Lung (tissue), 12 donors: ENCODE results near the gene SYNDIG1L. TPM values are rescaled to one million over a fixed set of nuclear protein-coding genes. Genes with fewer than 3 reads are reported as not detected.
A peak's percentile ranks its signal among the peaks of the same experiment; 100 is the strongest.

Source experiments
- ATAC-seq: fragments of 200-7000 bp; cut with Tn5 transposase; one replicate; pipeline ENCODE4 v1.9.1; 2020; ENCODE audit warnings: moderate number of reproducible peaks; ENCODE audit not compliant: insufficient read depth, low FRiP score
- DNase-seq, 3 donors: peaks; one replicate each; pipeline ENCODE4 v3.0.0-alpha.2; 2013 to 2017
- H3K27ac ChIP-seq, 2 donors: one replicate each; pipeline ENCODE4 v1.5.1; 2013; ENCODE audit warnings: mild to moderate bottlenecking in 2 of 2, moderate library complexity in 2 of 2, control low read depth in 1 of 2, inconsistent platforms in 1 of 2, low read depth in 1 of 2, low read length in 1 of 2
- H3K27me3 ChIP-seq, 3 donors: one replicate each; pipeline ENCODE4 v1.5.1; 2013; ENCODE audit warnings: low read length in 2 of 3; ENCODE audit not compliant: control insufficient read depth in 3 of 3, insufficient read depth in 3 of 3
- H3K36me3 ChIP-seq, 4 donors: one replicate each; pipeline ENCODE4 v1.5.1; 2013; ENCODE audit warnings: low read length in 4 of 4, mild to moderate bottlenecking in 1 of 4, moderate library complexity in 1 of 4; ENCODE audit not compliant: control insufficient read depth in 4 of 4, insufficient read depth in 4 of 4
- H3K4me1 ChIP-seq, 5 donors: one replicate each; pipeline ENCODE4 v1.5.1; 2013; ENCODE audit warnings: low read length in 5 of 5, mild to moderate bottlenecking in 2 of 5, moderate library complexity in 1 of 5; ENCODE audit not compliant: control insufficient read depth in 5 of 5, insufficient read depth in 5 of 5
- H3K4me3 ChIP-seq: one replicate; pipeline ENCODE4 v1.5.1; 2013; ENCODE audit warnings: mild to moderate bottlenecking, control low read depth, moderate library complexity
- H3K9ac ChIP-seq, 2 donors: one replicate each; pipeline ENCODE4 v1.5.1; 2013; ENCODE audit warnings: low read length in 2 of 2, control low read depth in 1 of 2; ENCODE audit not compliant: insufficient read depth in 1 of 2
- H3K9me3 ChIP-seq, 4 donors: one replicate each; pipeline ENCODE4 v1.5.1; 2013; ENCODE audit warnings: low read length in 3 of 4, mild to moderate bottlenecking in 1 of 4, moderate library complexity in 1 of 4; ENCODE audit not compliant: control insufficient read depth in 4 of 4, insufficient read depth in 3 of 4
- WGBS, 2 donors: extraction: QIAGEN DNeasy Blood & Tissue Kit; methylation state at CpG; one replicate each; pipeline ENCODE4 v1.1.7; 2013; 5-methylcytosine and 5-hydroxymethylcytosine counted together
- polyA plus RNA-seq, 2 donors: library from polyadenylated mRNA; stranded (reverse); fragments of 200-250 nt; gene quantifications; one replicate each; pipeline ENCODE4 v1.2.1, GENCODE V29; 2013
- total RNA-seq, 2 donors: library from RNA; depleted of rRNA in 1 of 2; stranded (reverse); fragments of >200 nt in 1 of 2; gene quantifications; one replicate each; pipeline ENCODE4 v1.2.1, GENCODE V29; 2014 to 2021
- TF ChIP-seq, protein P1 (sequence below): IDR thresholded peaks from 2 replicates; pipeline ENCODE4 v1.5.1; 2012; ENCODE audit warnings: mild to moderate bottlenecking; ENCODE audit errors: control extremely low read depth, extremely low read depth
- donor health status: control.
- donor health status: control.
- donor health status: Bipolar disorder and iron deficiency.
- donor health status: healthy.
- donor health status: DM: yes; HTN: yes; CAD: no.

SYNDIG1L gene
- total and polyA plus RNA-seq, 4 donors: 0.39 to 1.2 (median 0.94) TPM

DNA sequence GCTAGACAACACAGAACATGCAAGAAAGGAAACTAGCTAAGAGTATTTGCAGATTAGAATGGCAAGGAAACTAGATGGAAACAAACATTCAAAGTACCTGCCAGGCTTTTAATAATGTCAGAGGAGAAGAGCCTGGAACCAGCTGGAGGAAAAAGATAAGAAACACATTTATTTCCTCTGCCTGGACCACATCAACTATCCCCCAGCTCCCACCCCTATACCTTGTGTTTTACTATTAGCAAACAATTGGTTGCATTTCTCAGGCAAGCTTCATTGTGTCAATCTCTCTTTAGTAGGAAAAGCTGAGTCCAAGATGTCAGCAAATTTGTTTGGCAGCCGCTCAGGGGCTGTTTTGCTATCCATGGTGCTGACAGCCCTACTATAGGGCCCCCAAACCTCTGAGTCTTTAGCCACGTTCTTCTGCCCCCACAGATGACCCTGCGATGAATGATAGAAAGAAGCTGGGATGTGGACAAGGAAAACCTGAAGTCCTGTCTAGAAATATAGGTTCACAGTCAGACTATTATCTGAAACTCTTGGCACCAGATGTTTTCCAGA, 11.6 kb upstream of the SYNDIG1L start:
- TF ChIP-seq, protein P1, sequence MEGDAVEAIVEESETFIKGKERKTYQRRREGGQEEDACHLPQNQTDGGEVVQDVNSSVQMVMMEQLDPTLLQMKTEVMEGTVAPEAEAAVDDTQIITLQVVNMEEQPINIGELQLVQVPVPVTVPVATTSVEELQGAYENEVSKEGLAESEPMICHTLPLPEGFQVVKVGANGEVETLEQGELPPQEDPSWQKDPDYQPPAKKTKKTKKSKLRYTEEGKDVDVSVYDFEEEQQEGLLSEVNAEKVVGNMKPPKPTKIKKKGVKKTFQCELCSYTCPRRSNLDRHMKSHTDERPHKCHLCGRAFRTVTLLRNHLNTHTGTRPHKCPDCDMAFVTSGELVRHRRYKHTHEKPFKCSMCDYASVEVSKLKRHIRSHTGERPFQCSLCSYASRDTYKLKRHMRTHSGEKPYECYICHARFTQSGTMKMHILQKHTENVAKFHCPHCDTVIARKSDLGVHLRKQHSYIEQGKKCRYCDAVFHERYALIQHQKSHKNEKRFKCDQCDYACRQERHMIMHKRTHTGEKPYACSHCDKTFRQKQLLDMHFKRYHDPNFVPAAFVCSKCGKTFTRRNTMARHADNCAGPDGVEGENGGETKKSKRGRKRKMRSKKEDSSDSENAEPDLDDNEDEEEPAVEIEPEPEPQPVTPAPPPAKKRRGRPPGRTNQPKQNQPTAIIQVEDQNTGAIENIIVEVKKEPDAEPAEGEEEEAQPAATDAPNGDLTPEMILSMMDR: no peak
- Histone ChIP-seq H3K9me3 (no peaks in the 10 kb centered on the region), H3K36me3 (no peaks in the 10 kb centered on the region), H3K27ac (no peak overlapping the region), H3K4me1 (peaks cover 0 to 3% (median 0%) of the 10 kb centered on the region in 5 donors), H3K9ac (no peak overlapping the region), H3K27me3 (no peaks in the 10 kb centered on the region), H3K4me3 (no peak overlapping the region)
- ATAC-seq (no peak), DNase-seq (peak in 2 of 3 donors; percentile 35 to 47)
- 26 to 29% methylated on average over 3 of the region's 3 CpGs for WGBS, 2 donors

DNA sequence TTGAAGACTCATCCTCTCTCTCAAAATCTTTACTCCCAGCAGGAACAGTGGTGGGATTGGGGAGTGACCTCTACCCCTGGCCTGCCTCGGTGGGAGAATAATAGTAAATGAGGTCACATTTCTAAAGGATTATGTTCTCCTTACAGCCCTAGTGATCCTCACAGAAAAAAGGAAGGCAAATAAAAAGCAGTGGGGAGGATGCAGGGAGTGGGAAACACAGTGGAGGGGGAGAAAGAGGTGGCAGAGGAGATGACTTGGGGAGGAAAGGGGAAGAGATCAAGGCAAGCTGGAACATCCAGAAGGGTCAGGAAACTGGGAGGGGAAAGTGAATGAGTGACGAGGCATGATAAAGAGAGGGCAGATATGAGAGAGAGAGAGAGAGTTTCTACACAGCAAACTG, 8.3 kb upstream of the SYNDIG1L start:
- WGBS, 2 donors: 32 to 42% methylated on average over 2 of the region's 2 CpGs

DNA sequence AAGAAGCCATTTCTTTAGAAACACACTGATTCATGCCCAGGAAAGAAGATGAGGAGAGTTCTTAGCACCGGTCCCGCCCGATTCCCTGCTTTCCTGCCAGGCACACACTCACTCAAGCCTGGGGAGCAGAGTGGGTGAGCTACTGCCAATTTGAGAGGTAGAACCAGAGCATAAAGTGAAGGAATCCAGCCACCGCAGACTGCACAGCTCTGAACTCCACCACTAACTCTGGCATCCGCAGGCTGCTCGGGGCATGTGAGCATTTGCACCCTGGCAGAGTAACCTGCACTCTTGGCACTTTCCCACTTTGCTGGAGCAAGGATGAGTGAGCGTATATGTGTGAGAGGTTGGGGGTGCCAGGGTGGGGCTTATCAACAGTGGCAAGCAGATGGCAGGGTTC, 4.0 kb upstream of the SYNDIG1L start:
- Histone ChIP-seq H3K36me3 (no peaks in the 10 kb centered on the region), H3K4me1 (peaks cover 0 to 3% (median 0%) of the 10 kb centered on the region in 5 donors), H3K27me3 (peaks cover 0 to 12% (median 7%) of the 10 kb centered on the region in 3 donors), H3K27ac (no peak overlapping the region), H3K9me3 (no peaks in the 10 kb centered on the region), H3K9ac (no peak overlapping the region), H3K4me3 (no peak overlapping the region)
- no peak for DNase-seq
- no peak for ATAC-seq
- 86 to 93% methylated on average over 7 of the region's 7 CpGs for WGBS, 2 donors
- TF ChIP-seq, protein P1: no peak

More for the DNA sequence above, 8.3 kb upstream of the SYNDIG1L start:
- Histone ChIP-seq H3K36me3 (no peaks in the 10 kb centered on the region), H3K9me3 (no peaks in the 10 kb centered on the region), H3K4me1 (peaks cover 0 to 3% (median 0%) of the 10 kb centered on the region in 5 donors), H3K4me3 (no peak overlapping the region), H3K27me3 (no peaks in the 10 kb centered on the region), H3K27ac (no peak overlapping the region), H3K9ac (no peak overlapping the region)
- no peak for ATAC-seq
- no peak for DNase-seq
- TF ChIP-seq, protein P1: no peak
